OCI-LY7 (cell line): Measurements from ENCODE around the gene PRKG1. TPM values are rescaled to one million over a fixed set of nuclear protein-coding genes. Genes with fewer than 3 reads are reported as not detected.

Experiments
- BruUV-seq: library from RNA; stranded (reverse); fragments of 400-500 nt; replicated peaks from 2 replicates; lab custom pipeline; 2021; lab: Mats Ljungman, UMichigan
- CTCF ChIA-PET: fragments of 300-600 bp; sonication (Branson Sonifier 250); formaldehyde crosslinking; loops from one replicate; lab custom pipeline; 2022; ENCODE audit warnings: antibody characterized with exemption; ENCODE audit not compliant: unreplicated experiment; lab: Charles Lee
- POLR2A ChIA-PET: fragments of 300-600 bp; sonication (Branson Sonifier 250); formaldehyde crosslinking; loops from one replicate; lab custom pipeline; 2022; ENCODE audit warnings: antibody characterized with exemption; lab: Charles Lee
- DNase-seq: peaks from one replicate; pipeline ENCODE4 v3.0.0-alpha.2; 2015; ENCODE audit warnings: low spot score
- H2AFZ ChIP-seq: fragments of 200-600 bp; sonication (generic), shearing (Covaris generic); 2 replicates; pipeline ENCODE4 v1.6.1; 2014; ENCODE audit warnings: mild to moderate bottlenecking, antibody characterized with exemption, low read length, moderate library complexity
- H3K27ac ChIP-seq: fragments of 200-600 bp; sonication (generic); 2 replicates; pipeline ENCODE4 v1.5.1; 2014; ENCODE audit warnings: mixed run types, low read depth, mild to moderate bottlenecking, moderate library complexity, low read length, inconsistent platforms; ENCODE audit not compliant: poor library complexity, severe bottlenecking
- H3K36me3 ChIP-seq: fragments of 200-600 bp; sonication (generic); 2 replicates; pipeline ENCODE4 v1.6.1; 2014; ENCODE audit warnings: mild to moderate bottlenecking, antibody characterized with exemption, low read length, moderate library complexity, mixed read lengths; ENCODE audit not compliant: insufficient read depth
- H3K4me1 ChIP-seq: fragments of 200-600 bp; sonication (generic); 2 replicates; pipeline ENCODE4 v1.5.1; 2014; ENCODE audit warnings: mild to moderate bottlenecking, low read length; ENCODE audit not compliant: insufficient read depth, poor library complexity, severe bottlenecking
- H3K4me2 ChIP-seq: fragments of 200-600 bp; sonication (generic); 2 replicates; pipeline ENCODE4 v1.6.1; 2014; ENCODE audit warnings: mild to moderate bottlenecking, low read length
- H3K4me3 ChIP-seq: fragments of 200-600 bp; sonication (generic); 2 replicates; pipeline ENCODE4 v1.5.1; 2014; ENCODE audit warnings: mild to moderate bottlenecking, low read depth, low read length; ENCODE audit not compliant: poor library complexity, severe bottlenecking
- H3K79me2 ChIP-seq: fragments of 200-600 bp; sonication (generic); 2 replicates; pipeline ENCODE4 v1.6.1; 2016; ENCODE audit warnings: low read depth, mild to moderate bottlenecking, low read length, moderate library complexity, mixed read lengths; ENCODE audit not compliant: insufficient read depth
- H3K9me2 ChIP-seq: fragments of 200-600 bp; sonication (generic); 2 replicates; pipeline ENCODE4 v1.6.1; 2016; ENCODE audit warnings: mild to moderate bottlenecking, low read length, mixed read lengths; ENCODE audit not compliant: insufficient read depth
- H3K9me3 ChIP-seq: fragments of 200-600 bp; sonication (generic); 2 replicates; pipeline ENCODE4 v1.6.1; 2014; ENCODE audit warnings: mild to moderate bottlenecking, mixed run types, low read length, mixed read lengths
- H4K20me1 ChIP-seq: fragments of 200-600 bp; sonication (generic); 2 replicates; pipeline ENCODE4 v1.6.1; 2014; ENCODE audit warnings: mild to moderate bottlenecking, antibody characterized with exemption, low read length, moderate library complexity, mixed read lengths; ENCODE audit not compliant: insufficient read depth
- CTCF ChIP-seq: fragments of 200-600 bp; sonication (generic); conservative IDR thresholded peaks from 2 replicates; pipeline ENCODE4 v1.5.1; 2014; ENCODE audit warnings: mild to moderate bottlenecking, antibody characterized with exemption, low read length, moderate library complexity, mixed read lengths
- EZH2phosphoT487 ChIP-seq: fragments of 200-600 bp; sonication (generic); IDR thresholded peaks from 2 replicates; pipeline ENCODE4 v1.6.1; 2018; ENCODE audit warnings: low read depth, borderline replicate concordance, mild to moderate bottlenecking, mixed run types, antibody characterized with exemption, low read length, moderate library complexity, mixed read lengths
- intact Hi-C: fragments of 100-400 bp; cut with micrococcal nuclease; formaldehyde crosslinking; loops from one replicate; pipeline ENCODE4 v1.10.0; 2022; ENCODE audit not compliant: unreplicated experiment
- total RNA-seq, 2 experiments: library from RNA; depleted of rRNA in 1 of 2; stranded (reverse); fragments of >200 nt in 1 of 2; shearing (Covaris generic) in 1 of 2; gene quantifications; 2 replicates each; pipeline ENCODE4 v1.2.3, GENCODE V29; 2014 to 2022

Gene PRKG1
- total RNA-seq, 2 experiments from 2014 or later, result not detected

GRCh38 chr10:51915031-51915542 is 840.8 kb downstream of the PRKG1 start:
- Histone ChIP-seq H3K9me2 (no peaks in the 10 kb centered on the region), H2AFZ (no peak overlapping the region), H3K36me3 (no peaks in the 10 kb centered on the region), H3K4me1 (no peaks in the 10 kb centered on the region), H4K20me1 (no peaks in the 10 kb centered on the region), H3K27ac (no peak overlapping the region), H3K4me3 (no peak overlapping the region), H3K9me3 (no peaks in the 10 kb centered on the region), H3K4me2 (no peak overlapping the region), H3K79me2 (no peaks in the 10 kb centered on the region)
- CTCF ChIA-PET, result no interaction called here
- TF ChIP-seq CTCF, result no peak
- TF ChIP-seq EZH2phosphoT487, result no peak
- intact Hi-C loops, result no loop called here
- no TSS peak for BruUV-seq
- no peak for DNase-seq
- POLR2A ChIA-PET, result interaction anchor here (0.7 to 1.1 kb wide), 2 partner anchors 14 to 1513 kb away, joined by 3 to 4 read pairs; no protein-coding TSS in a partner anchor

- no peak for TF ChIP-seq EZH2phosphoT487
- no peak for TF ChIP-seq CTCF
- H3K4me1 ChIP-seq, result no peaks in the 10 kb centered on the region
- BruUV-seq, result no TSS peak
- H3K79me2 ChIP-seq, result no peaks in the 10 kb centered on the region
- ChIA-PET CTCF (no interaction called here), POLR2A (interaction anchor here (0.6 kb wide), 1 partner anchor 33 kb away, joined by 3 read pairs; no protein-coding TSS in a partner anchor)
- intact Hi-C loops, result no loop called here
- no peaks in the 10 kb centered on the region for H3K9me2 ChIP-seq
- H4K20me1 ChIP-seq, result no peaks in the 10 kb centered on the region
- no peaks in the 10 kb centered on the region for H3K36me3 ChIP-seq
- no peak overlapping the region for H3K27ac ChIP-seq
- DNase-seq, result no peak
- no peak overlapping the region for H2AFZ ChIP-seq
- no peak overlapping the region for H3K4me3 ChIP-seq
- H3K4me2 ChIP-seq, result no peak overlapping the region
- no peaks in the 10 kb centered on the region for H3K9me3 ChIP-seq
These were observed 844.2 kb downstream of the PRKG1 start for GRCh38 chr10:51918440-51918839.

- no peak overlapping the region for H2AFZ ChIP-seq
- no peak for DNase-seq
- POLR2A ChIA-PET, result interaction anchor here (0.6 kb wide), 1 partner anchor 33 kb away, joined by 3 read pairs; no protein-coding TSS in a partner anchor
- H3K36me3 ChIP-seq, result no peaks in the 10 kb centered on the region
- no TSS peak for BruUV-seq
- TF ChIP-seq EZH2phosphoT487 (no peak), CTCF (no peak)
- no peaks in the 10 kb centered on the region for H4K20me1 ChIP-seq
- H3K4me3 ChIP-seq, result no peak overlapping the region
- H3K9me3 ChIP-seq, result no peaks in the 10 kb centered on the region
- CTCF ChIA-PET, result no interaction called here
- intact Hi-C loops, result no loop called here
- H3K79me2 ChIP-seq, result no peaks in the 10 kb centered on the region
- no peak overlapping the region for H3K4me2 ChIP-seq
- no peaks in the 10 kb centered on the region for H3K9me2 ChIP-seq
- no peaks in the 10 kb centered on the region for H3K4me1 ChIP-seq
- no peak overlapping the region for H3K27ac ChIP-seq
These were observed 844.6 kb downstream of the PRKG1 start for GRCh38 chr10:51918884-51919325.
